GM21825 (cell line): ENCODE measurements around the gene HSD3B7.
"Not testable (repeated sequence)": the region's sequence is repeated elsewhere in the genome, so short reads cannot be mapped to it uniquely, and the experiment has no call there.

Source experiments
- ATAC-seq: cut with Tn5 transposase; IDR thresholded peaks from one replicate; pipeline ENCODE4 v1.9.1; 2021; ENCODE audit warnings: mild to moderate bottlenecking, moderate library complexity; ENCODE audit not compliant: unreplicated experiment

The HSD3B7 gene

DNA sequence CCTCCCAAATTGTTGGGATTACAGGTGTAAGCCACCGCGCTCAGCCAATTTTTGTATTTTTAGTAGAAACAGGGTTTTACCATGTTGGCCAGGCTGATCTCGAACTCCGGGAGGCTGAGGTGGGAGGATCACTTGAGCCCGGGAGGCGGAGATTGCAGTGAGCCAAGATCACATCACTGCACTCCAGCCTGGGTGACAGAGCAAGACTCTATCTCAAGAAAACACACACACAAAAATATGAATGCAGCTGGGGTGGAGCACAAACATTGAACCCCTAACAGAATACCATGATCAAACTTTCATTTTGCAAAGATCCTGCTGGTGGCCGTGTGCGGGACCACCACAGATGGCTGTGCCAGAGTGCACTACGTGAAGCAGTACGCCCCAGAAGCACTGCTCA is 32.7 kb downstream of the HSD3B7 start:
- not testable (repeated sequence) for ATAC-seq

DNA sequence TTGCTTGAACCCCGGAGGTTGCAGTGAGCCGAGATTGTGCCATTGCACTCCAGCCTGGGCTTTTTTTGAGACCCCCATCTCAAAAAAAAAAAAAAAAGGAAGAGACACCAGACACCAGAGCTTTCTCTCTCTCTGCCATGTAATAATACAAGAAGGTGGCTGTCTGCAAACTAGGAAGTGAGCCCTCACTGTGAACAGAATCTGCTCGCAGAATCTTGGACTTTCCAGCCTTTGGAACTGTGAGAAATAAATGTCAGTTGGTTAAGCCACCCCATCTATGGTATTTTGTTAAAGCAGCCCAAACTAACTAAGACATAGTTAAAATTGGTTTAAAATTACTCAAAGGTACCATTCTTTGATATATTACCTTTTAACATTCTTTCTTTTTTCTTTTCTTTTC is 35.5 kb downstream of the HSD3B7 start:
- no peak for ATAC-seq

DNA sequence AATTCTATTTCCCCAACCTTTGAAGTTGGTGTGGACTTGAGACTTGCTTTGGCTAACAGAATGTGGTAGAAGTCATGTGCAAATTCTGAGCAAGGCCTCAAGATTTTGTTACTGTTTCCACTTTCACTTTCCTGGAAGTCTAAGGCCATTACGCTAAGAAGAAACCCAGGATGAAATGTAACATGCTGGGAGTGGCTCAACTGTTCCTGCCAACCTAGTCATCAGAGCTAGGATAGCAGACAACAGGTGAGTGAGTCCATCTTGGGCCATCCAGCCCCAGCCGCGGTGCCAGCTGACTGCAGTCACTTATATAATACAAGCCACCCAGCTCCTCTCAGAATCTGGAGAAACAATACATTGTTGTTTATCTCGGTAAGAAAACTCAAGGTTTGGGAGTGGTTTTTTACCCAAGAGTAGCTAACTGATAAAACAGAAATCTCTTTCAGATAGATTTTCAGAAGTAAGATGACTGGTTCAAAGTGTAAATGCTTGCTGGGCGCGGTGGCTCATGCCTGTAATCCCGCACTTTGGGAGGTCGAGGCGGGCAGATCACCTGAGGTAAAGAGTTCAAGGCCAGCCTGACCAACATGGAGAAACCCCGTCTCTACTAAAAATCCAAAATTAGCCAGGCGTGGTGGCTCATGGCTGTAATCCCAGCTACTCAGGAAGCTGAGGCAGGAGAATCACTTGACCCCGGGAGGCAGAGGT is 37.7 kb downstream of the HSD3B7 start:
- ATAC-seq, result no peak

DNA sequence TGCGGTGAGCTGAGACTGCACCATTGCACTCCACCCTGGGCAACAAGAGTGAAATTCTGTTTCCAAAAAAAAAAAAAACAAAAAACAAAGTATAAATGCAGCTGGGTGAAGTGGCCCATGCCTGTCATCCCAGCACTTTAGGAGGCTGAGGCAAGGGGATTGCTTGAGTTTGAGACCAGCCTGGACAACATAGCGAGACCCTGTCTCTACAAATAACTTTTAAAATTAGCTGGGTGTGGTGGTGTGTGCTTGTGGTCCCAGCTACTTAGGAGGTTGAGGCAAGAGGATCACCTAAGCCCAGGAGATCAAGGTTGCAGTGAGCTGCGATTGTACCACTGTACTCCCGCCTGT is 38.2 kb downstream of the HSD3B7 start:
- ATAC-seq, result no peak

- ATAC-seq, result no peak
These were observed 38.7 kb downstream of the HSD3B7 start for GRCh38 chr16:31023627-31024226.

DNA sequence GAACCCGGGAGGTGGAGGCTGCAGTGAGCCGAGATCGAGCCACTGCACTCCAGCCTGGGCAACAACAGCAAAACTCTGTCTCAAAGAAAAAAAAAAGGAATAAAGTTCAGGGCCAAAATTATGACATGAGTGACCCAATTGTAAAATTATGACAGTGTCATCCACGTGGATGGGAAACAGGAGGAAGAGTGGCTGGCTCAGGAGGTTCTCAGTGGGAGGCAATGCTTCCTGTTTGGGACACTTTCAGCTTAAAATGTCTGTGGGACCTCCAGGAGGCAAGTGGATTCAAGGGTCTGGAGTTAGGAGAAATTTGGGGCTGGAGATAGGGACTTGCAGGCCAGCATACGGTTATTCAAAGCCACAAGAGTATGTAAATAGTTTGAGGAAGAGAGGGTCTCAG is 40.3 kb downstream of the HSD3B7 start:
- ATAC-seq, result no peak

DNA sequence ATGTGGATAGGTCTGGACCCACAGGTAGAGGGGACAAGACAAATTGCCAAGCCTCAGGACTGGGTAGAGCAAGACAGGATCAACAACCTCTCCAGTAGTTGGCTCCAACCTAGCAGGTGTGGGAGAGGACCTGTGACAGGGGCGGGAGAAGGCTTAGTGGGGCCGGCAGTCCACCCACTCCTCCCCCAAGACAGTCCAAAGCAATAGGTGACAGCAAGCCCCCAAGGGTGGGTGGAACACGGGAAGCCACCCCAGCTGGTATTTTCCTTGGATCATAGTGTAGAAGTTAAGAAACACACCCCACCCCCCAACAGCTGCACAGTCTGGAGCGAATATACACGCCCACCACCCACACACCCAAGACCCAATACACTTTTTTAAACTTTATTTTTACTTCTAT is 44.3 kb downstream of the HSD3B7 start:
- ATAC-seq, result no peak

DNA sequence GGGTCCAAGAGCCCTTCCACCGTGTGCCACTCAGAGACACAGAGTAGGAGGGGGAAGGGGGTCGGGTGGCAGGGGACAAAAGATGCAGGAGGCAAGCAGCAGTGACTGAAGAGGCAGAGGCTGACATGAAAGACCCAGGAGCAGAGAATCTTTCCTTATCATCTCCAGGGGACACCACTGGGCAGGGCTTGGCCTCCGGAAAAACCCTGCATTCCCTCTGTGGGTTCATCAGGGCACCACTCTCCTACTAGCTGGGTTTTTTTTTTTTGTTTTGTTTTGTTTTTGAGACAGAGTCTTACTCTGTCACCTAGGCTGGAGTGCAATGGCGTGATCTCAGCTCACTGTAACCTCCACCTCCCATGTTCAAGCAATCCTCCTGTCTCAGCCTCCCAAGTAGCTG is 46.3 kb downstream of the HSD3B7 start:
- no peak for ATAC-seq

DNA sequence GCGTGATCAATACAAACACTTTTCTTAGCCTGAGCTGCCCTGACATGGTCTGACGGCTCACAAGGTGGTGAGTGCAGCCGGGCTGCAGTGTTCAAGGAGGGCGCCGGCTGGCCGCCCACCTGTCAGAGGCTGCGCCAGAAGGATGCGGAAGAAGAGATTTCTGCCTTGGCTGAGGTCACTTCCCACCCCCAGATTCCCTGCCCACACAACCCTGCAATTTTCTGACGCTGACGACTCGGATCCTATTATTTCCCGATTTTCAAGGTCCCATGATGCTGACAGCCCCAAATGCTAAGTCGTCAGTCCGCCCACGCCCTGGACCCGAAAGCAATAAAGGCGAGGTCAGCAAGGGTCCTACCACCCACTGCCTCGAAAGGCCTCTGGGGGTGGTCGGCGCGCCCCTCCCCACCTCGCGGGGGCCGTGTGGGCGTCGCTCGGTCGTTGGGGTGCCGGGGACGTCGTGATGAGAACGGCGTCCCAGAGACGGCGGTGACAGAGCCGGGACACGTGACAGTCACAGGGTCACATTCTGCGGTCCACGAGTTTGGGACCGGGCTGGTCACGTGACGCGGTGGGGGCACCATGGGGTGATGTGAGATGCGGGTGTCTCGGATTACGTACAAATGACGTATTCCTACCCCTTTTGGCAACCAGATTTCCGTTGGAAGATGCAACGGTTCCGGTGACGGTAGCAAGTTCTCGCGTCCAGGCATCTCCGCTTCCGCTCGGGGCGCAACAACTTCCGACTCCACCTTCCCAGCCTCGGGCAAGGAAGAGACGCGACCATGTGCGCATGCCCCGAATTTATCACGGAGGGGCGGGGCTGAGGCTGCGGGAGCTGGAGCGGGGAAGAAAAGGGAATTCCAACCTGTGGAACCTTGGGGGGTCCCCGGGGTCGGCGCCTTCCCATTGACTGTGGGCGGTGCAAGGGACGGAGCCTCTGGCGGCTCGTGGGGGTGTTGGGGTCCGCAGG is 48.0 kb downstream of the HSD3B7 start, which contains the start of gene STX4:
TSS of gene STX4 (plus strand) at position 823 of the 973 bp plus-strand sequence. CDS start 248 bp downstream, outside the sequence.
- peak; percentile 70 for ATAC-seq

DNA sequence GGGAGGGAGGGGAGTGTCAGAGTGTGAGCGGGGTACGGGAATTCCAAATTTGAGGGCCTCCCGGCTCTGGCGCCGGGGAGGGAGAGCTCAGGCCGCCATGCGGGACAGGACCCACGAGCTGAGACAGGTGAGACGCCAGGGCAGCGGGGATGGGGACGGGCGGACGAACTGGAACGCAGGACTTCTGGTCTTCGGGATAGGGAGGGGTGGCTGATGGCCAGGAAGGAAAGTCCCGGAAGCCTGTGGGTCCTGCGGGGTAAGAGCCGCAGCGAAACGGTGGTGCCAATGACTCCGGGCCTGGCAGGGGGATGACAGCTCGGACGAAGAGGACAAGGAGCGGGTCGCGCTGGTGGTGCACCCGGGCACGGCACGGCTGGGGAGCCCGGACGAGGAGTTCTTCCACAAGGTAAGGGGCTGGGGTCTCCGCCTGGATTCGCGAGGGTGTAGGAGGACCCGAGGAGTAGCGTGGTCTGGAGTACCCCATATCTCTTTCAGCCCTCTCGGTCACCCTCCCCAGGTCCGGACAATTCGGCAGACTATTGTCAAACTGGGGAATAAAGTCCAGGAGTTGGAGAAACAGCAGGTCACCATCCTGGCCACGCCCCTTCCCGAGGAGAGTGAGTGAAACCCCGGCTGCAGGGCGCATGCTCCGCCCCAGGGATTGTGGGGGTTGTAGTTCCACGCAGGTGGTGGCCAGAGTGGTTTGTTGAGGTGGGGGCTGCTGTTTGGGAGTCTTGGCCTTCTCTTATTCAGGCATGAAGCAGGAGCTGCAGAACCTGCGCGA is 48.9 kb downstream of the HSD3B7 start:
- peak; percentile 37 for ATAC-seq

DNA sequence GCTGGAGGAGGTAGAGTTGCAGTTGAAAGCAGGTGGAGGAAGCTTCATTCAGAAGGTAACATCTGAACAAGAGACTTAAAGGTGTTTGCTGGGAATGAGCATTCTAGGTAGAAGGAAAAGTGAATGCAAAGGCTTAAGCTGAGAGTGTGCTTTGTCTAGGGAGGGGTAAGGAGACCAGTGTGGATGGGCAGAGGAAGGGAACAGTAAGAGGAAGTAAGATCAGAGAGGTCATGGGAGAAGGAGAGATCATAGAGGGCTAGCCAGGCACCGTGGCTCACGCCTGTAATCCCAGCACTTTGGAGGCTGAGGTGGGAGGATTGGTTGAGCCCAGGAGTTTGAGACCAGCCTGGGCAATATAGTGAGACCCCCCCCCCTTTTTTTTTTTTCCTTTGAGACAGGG is 51.7 kb downstream of the HSD3B7 start:
- no peak for ATAC-seq
